ENCODE measurements around the gene ANKH. TPM values are rescaled to one million over a fixed set of nuclear protein-coding genes. Genes with fewer than 3 reads are reported as not detected.

ANKH gene
- polyA plus RNA-seq, 3 donors, result 2.4 to 6.3 (median 3.1) TPM

- peaks cover 77 to 86% of the 10 kb centered on the region in 2 donors for H3K36me3 Mint-ChIP-seq
- Histone ChIP-seq H3K4me2 (replicated peaks; ENCODE audit: extremely low read depth, low read length, poor library complexity, severe bottlenecking) (no peak overlapping the region), H3K4me1 (ENCODE audit: control insufficient read depth in 1 of 2, insufficient read depth in 2 of 2, low read length in 2 of 2) (peaks cover 8% of the 10 kb centered on the region in 2 donors), H3K27me3 (ENCODE audit: control insufficient read depth in 2 of 2, insufficient read depth in 2 of 2, low read length in 2 of 2) (no peaks in the 10 kb centered on the region), H3K9me3 (replicated peaks in 1 of 2; ENCODE audit: control insufficient read depth in 1 of 2, insufficient read depth in 1 of 2, low read length in 2 of 2) (no peaks in the 10 kb centered on the region), H4K20me1 (ENCODE audit: insufficient read depth, low read length) (peaks cover 72% of the 10 kb centered on the region), H2AFZ (ENCODE audit: insufficient read depth, low read depth, low read length, poor library complexity, severe bottlenecking) (no peak overlapping the region), H3K9ac (ENCODE audit: insufficient read depth, low read length, poor library complexity, severe bottlenecking) (no peak overlapping the region), H3K79me2 (ENCODE audit: insufficient read depth, low read length) (peaks cover 3% of the 10 kb centered on the region), H3K36me3 (replicated peaks in 1 of 2; ENCODE audit: control insufficient read depth in 1 of 2, insufficient read depth in 2 of 2, low read length in 2 of 2) (peaks cover 65 to 93% of the 10 kb centered on the region in 2 donors), H3K27ac (ENCODE audit: low read depth in 1 of 2, low read length in 2 of 2) (no peak overlapping the region), H3K4me3 (replicated peaks in 1 of 3; ENCODE audit: low read depth in 2 of 3, low read length in 3 of 3) (no peak overlapping the region)
- peaks cover 0 to 6% (median 0%) of the 10 kb centered on the region in 3 donors for H3K27me3 Mint-ChIP-seq (ENCODE audit: low read depth in 3 of 3)
- peak overlapping the region in 2 of 7 donors; percentile 11 to 38 for H3K27ac Mint-ChIP-seq
- no peak for DNase-seq
- TF ChIP-seq, protein P1, sequence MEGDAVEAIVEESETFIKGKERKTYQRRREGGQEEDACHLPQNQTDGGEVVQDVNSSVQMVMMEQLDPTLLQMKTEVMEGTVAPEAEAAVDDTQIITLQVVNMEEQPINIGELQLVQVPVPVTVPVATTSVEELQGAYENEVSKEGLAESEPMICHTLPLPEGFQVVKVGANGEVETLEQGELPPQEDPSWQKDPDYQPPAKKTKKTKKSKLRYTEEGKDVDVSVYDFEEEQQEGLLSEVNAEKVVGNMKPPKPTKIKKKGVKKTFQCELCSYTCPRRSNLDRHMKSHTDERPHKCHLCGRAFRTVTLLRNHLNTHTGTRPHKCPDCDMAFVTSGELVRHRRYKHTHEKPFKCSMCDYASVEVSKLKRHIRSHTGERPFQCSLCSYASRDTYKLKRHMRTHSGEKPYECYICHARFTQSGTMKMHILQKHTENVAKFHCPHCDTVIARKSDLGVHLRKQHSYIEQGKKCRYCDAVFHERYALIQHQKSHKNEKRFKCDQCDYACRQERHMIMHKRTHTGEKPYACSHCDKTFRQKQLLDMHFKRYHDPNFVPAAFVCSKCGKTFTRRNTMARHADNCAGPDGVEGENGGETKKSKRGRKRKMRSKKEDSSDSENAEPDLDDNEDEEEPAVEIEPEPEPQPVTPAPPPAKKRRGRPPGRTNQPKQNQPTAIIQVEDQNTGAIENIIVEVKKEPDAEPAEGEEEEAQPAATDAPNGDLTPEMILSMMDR (IDR thresholded peaks at IDR 0.05), result no peak
- no peaks in the 10 kb centered on the region for H3K9me3 Mint-ChIP-seq
- intact Hi-C loops (cut with micrococcal nuclease), result no loop called here
- 100% methylated on average over 2 of the region's 2 CpGs for WGBS (ENCODE audit: insufficient coverage)
- peaks cover 7% of the 10 kb centered on the region for H3K4me1 Mint-ChIP-seq
- H3K4me3 Mint-ChIP-seq, result no peak overlapping the region
Observed at GRCh38 chr5:14699159-14699558, 172.4 kb downstream of the ANKH start.

GRCh38 chr5:14698495-14698894 lies 173.1 kb downstream of the ANKH start:
- Mint-ChIP-seq H3K9me3 (no peaks in the 10 kb centered on the region), H3K27ac (no peak overlapping the region), H3K4me1 (peaks cover 7% of the 10 kb centered on the region), H3K27me3 (ENCODE audit: low read depth in 3 of 3) (peaks cover 0 to 5% (median 0%) of the 10 kb centered on the region in 3 donors), H3K4me3 (no peak overlapping the region), H3K36me3 (peaks cover 79 to 86% of the 10 kb centered on the region in 2 donors)
- peaks cover 68 to 93% of the 10 kb centered on the region in 2 donors for H3K36me3 ChIP-seq (replicated peaks in 1 of 2; ENCODE audit: control insufficient read depth in 1 of 2, insufficient read depth in 2 of 2, low read length in 2 of 2)
- WGBS (ENCODE audit: insufficient coverage), result no CpG with 5 or more reads among the region's 1 CpG
- H4K20me1 ChIP-seq (ENCODE audit: insufficient read depth, low read length), result peaks cover 70% of the 10 kb centered on the region
- TF ChIP-seq, protein P1 (IDR thresholded peaks at IDR 0.05), result no peak
- no peak overlapping the region for H3K4me2 ChIP-seq (replicated peaks; ENCODE audit: extremely low read depth, low read length, poor library complexity, severe bottlenecking)
- peaks cover 3% of the 10 kb centered on the region for H3K79me2 ChIP-seq (ENCODE audit: insufficient read depth, low read length)
- no peak overlapping the region for H2AFZ ChIP-seq (ENCODE audit: insufficient read depth, low read depth, low read length, poor library complexity, severe bottlenecking)
- intact Hi-C loops (cut with micrococcal nuclease), result no loop called here
- no peak overlapping the region for H3K4me3 ChIP-seq (replicated peaks in 1 of 3; ENCODE audit: low read depth in 2 of 3, low read length in 3 of 3)
- H3K4me1 ChIP-seq (ENCODE audit: control insufficient read depth in 1 of 2, insufficient read depth in 2 of 2, low read length in 2 of 2), result peaks cover 8% of the 10 kb centered on the region in 2 donors
- no peak overlapping the region for H3K9ac ChIP-seq (ENCODE audit: insufficient read depth, low read length, poor library complexity, severe bottlenecking)
- no peak for DNase-seq
- no peak overlapping the region for H3K27ac ChIP-seq (ENCODE audit: low read depth in 1 of 2, low read length in 2 of 2)
- no peaks in the 10 kb centered on the region for H3K27me3 ChIP-seq (ENCODE audit: control insufficient read depth in 2 of 2, insufficient read depth in 2 of 2, low read length in 2 of 2)
- no peaks in the 10 kb centered on the region for H3K9me3 ChIP-seq (replicated peaks in 1 of 2; ENCODE audit: control insufficient read depth in 1 of 2, insufficient read depth in 1 of 2, low read length in 2 of 2)
